ENCODE measurements around the gene MIEN1.

GRCh38 chr17:39719563-39720355 is 10.6 kb downstream of the MIEN1 start:
- no peak for TF ChIP-seq EP300 (IDR thresholded peaks at IDR 0.05)
- TF ChIP-seq POLR2A (IDR thresholded peaks at IDR 0.05), result no peak
- TF ChIP-seq POLR2AphosphoS5 (IDR thresholded peaks at IDR 0.05), result no peak
- TF ChIP-seq, protein P1, sequence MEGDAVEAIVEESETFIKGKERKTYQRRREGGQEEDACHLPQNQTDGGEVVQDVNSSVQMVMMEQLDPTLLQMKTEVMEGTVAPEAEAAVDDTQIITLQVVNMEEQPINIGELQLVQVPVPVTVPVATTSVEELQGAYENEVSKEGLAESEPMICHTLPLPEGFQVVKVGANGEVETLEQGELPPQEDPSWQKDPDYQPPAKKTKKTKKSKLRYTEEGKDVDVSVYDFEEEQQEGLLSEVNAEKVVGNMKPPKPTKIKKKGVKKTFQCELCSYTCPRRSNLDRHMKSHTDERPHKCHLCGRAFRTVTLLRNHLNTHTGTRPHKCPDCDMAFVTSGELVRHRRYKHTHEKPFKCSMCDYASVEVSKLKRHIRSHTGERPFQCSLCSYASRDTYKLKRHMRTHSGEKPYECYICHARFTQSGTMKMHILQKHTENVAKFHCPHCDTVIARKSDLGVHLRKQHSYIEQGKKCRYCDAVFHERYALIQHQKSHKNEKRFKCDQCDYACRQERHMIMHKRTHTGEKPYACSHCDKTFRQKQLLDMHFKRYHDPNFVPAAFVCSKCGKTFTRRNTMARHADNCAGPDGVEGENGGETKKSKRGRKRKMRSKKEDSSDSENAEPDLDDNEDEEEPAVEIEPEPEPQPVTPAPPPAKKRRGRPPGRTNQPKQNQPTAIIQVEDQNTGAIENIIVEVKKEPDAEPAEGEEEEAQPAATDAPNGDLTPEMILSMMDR (IDR thresholded peaks at IDR 0.05), result no peak

All from upper lobe of left lung (tissue), 4 donors.